Measurements from ENCODE around the gene PLAU.
"Not testable (repeated sequence)": the region's sequence is repeated elsewhere in the genome, so short reads cannot be mapped to it uniquely, and the experiment has no call there.

PLAU gene

DNA sequence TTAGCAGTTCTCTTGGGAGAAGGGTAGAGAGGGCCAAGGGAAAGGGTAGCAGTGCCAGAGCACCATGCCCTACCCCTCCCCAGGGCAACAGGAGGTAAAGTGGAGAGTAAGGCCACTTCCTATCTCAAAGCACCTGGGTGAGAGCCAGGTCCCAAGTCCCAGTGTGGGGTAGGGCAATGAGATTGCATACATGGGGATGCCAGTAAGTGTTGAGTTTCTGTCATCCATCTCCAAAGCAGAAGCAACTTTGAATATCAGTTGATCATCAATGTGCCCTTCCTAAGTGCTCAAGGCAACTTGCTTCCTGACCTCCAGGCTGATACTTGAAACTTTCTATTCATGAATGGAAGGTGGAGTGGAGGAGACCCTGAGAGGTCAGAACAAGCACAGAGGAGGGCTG, 34.4 kb upstream of the PLAU start:
- no peak for DNase-seq (ENCODE audit: extremely low read depth in 1 of 2, low read depth in 1 of 2)

DNA sequence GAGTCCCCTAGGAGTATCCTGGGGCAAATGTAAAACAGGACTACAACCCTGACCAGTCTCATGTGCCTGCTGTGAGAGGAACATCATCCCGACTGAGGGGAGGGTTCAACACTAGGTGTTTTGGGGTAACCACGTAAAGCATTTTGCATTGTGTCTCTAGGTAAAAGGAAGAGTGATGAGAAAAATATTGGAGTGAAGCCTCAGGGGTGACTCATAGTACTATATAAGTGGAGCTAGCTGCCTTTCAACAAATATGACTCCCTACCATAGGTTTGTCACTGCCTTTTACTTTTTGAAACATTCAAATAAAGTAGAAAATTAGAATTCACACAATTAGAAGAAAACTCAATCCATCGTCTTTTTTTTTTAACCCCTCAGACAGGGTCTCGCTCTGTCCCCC, 34.0 kb upstream of the PLAU start:
- no peak for DNase-seq (ENCODE audit: extremely low read depth in 1 of 2, low read depth in 1 of 2)

DNA sequence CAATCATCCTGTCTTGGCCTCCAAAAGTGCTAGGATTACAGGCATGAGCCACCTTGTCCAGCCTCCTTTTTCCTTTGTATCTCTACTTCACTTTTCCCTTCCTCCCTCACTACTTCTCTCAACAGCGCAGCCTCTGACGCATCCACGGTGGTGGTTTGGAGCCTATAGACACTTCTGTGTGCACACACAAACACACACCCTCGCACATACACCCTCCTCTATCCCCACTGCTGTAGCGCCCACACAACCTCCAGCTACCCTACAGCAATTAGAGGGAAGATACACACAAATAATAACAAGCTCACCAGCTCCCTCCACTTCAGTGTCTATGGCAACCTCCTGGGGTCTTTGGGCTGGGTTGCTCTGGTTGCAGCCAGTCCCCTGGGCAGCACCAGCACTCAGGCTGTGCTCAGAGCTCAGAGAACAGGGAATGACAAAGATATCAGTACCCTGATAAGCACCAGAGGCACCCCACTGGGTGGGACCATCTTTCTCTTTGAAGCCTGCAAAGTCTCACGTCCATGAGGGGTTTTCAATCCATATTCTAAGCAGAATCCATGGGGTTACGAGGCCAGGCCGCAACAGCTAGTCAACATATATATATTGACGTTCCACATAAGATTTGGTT, 33.3 kb upstream of the PLAU start:
- DNase-seq (ENCODE audit: extremely low read depth in 1 of 2, low read depth in 1 of 2): no peak

DNA sequence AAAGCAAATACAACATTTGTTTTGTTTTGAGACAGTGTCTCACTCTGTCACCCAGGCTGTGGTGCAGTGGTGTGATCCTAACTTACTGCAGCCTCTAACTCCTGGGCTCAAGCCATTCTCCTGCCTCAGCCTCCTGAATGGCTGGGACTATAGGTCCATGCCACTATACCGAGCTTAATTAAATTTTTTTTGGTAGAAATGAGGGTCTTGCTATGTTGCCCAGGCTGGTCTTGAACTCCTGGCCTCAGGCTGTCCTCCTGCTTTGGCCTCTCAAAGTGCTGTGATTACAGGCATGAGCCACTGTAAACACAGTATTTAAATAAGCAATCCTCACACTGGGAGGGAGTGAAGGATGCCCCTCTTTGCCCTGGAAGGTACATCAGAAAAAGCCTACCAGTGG, 32.6 kb upstream of the PLAU start:
- DNase-seq (ENCODE audit: extremely low read depth in 1 of 2, low read depth in 1 of 2): no peak

- peak; percentile 88 to 90 for DNase-seq (ENCODE audit: extremely low read depth in 1 of 2, low read depth in 1 of 2)
Observed at GRCh38 chr10:73879296-73880173, 31.4 kb upstream of the PLAU start.

DNA sequence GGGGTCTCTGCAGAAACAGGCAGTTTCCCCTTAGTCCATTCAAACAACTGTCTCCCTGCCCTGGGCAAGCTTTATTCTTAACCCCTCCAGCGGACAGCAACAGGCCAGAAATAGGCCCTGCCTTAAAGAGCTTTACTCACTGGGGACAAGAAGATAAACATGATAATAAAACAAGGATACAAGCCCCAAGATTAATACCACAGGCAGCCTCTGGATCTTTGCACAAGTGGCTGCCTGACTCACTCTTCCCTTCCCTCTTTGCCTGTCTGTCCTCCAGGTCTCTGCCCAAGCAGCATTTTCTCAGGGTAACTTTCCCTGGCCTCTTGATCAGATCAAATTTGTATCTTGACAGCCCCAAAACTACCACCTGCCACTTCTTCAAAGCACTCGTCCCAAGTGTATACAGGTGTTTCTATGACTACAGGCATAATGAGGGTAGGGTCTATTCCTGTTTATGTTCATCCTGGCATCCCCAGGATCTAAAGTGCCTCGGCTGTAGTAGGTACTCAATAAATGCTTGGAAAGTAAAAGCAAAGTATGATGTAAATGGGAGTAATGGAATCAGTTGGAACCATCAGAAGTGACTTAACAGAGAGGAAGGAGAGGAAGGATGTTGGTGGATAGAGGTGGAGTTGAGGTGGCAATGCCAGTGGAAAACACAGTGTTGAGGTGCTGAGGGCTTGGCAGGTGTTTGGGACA, 29.6 kb upstream of the PLAU start:
- no peak for DNase-seq (ENCODE audit: extremely low read depth in 1 of 2, low read depth in 1 of 2)

DNA sequence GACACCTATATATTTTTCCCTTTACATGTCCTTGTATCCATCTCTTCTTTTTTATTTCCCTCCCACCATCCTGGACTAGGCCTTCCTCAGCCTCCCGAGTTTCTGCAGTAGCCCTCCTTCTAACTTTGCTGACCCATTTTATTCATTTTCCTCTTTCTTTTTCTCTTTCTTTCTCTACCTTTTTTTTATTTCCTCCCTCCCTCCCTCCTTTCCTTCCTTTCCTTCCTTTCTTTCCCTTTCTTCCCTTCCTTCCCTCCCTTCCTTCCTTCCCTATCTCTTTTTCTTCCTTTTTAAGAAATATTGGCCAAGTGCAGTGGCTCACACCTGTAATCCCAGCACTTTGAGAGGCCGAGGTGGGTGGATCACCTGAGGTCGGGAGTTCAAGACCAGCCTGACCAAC, 26.9 kb upstream of the PLAU start:
- no peak for DNase-seq (ENCODE audit: extremely low read depth in 1 of 2, low read depth in 1 of 2)

- peak; percentile 25 to 31 for DNase-seq (ENCODE audit: extremely low read depth in 1 of 2, low read depth in 1 of 2)
Observed at GRCh38 chr10:73886085-73886529, 24.8 kb upstream of the PLAU start.

DNA sequence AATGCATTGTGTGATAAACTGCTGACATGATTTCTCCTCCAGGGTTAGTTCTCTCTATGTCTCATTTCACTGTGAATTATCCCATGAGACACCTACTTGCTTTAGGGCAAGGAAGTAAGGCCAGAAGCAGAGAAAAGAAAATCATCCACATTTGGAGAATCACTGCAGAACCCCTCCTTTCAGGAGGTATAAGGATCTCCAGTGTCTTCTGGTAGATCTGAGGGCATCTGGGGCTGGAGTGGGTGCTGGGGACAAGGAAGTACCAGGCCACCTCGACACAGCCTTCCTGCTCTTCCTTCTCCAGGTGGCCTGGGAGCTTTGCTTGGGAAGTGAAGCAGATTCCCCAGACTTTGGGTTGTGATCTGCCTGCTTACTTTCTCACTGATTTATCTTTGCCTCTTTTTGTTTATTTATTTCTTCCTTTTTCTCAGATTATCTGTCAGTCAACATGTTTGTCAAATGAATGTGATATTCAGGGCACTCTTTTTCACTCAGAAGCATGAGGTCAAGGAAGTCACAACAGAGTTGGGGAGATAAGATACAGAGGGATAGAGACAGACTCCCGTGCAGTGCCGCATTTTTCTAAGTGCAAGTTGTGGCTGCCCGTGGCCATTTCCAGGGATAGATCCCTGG, 24.2 kb upstream of the PLAU start:
- no peak for DNase-seq (ENCODE audit: extremely low read depth in 1 of 2, low read depth in 1 of 2)

GRCh38 chr10:73887294-73888039, 23.5 kb upstream of the PLAU start:
- DNase-seq (ENCODE audit: extremely low read depth in 1 of 2, low read depth in 1 of 2): no peak

DNA sequence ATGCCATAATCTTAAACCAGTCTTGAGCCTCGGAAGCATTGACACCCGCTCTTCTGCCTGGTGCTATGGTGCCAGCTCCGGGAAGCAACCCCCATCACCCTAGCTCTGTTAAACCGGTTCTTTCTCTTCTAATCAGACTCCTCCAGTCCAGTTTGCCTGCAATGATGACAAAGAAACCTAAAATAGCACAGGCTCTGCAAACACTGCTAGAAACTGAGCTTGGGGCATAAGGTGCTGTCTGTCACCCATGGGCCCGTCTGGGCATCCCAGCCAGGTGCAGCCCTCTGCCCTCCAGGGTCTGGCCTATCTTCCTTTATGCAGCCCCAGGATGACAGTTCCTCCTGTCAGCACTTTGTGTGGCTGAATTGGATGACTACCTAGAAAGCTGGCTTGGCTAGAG, 22.4 kb upstream of the PLAU start:
- no peak for DNase-seq (ENCODE audit: extremely low read depth in 1 of 2, low read depth in 1 of 2)

DNA sequence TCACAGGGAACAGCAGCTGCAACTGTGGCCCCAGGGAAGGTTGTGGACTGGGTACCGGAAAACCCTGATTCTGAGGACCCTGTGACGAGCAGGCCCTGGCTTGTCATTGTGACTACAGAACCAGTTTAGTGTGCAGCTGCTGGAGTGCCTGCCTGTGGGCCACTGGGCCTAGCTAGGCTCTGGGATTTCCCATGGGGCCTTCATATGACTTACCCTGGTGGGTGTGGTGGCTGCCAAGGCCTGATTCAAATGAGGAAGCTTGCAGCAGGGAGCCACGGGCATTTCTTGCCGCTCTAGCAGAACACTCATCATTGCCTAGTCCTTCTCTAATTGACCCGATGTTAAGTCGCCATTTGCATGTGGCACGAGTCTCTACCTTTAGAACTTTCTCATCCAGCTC, 21.9 kb upstream of the PLAU start:
- no peak for DNase-seq (ENCODE audit: extremely low read depth in 1 of 2, low read depth in 1 of 2)

DNA sequence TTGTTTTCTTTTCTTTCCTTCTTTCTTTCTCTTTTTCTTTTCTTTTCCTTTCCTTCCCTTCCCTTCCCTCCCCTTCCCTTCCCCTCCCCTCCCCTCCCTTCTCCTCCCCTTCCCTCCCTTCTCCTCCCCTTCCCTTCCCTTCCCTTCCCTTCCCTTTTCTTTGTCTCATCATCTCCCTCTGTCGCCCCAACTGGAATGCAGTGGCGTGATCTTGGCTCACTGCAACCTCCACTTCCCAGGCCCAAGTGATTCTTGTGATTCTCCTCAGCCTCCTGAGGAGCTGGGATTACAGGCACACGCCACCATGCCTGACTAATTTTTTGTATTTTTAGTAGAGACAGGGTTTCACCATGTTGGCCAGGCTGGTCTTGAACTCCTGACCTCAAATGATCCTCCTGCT, 21.5 kb upstream of the PLAU start:
- not testable (repeated sequence) for DNase-seq (ENCODE audit: extremely low read depth in 1 of 2, low read depth in 1 of 2)

DNA sequence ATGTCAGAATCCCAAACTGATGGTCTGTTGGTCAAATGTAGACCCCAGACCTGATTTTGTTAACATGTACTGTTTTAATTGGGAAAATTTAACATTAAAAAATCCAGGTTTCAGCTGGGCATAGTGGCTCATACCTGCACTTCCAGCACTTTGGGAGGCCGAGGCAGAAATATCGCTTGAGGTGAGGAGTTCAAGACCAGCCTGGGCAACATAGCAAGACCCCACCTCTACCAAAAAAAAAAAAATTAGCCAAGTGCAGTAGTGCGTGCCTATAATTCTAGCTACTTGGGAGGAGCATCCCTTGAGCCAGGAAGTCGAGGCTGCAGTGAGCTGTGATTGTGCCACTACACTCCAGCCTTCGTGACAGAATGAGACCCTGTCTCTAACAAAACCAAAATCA, 20.7 kb upstream of the PLAU start:
- DNase-seq (ENCODE audit: extremely low read depth in 1 of 2, low read depth in 1 of 2): no peak

DNA sequence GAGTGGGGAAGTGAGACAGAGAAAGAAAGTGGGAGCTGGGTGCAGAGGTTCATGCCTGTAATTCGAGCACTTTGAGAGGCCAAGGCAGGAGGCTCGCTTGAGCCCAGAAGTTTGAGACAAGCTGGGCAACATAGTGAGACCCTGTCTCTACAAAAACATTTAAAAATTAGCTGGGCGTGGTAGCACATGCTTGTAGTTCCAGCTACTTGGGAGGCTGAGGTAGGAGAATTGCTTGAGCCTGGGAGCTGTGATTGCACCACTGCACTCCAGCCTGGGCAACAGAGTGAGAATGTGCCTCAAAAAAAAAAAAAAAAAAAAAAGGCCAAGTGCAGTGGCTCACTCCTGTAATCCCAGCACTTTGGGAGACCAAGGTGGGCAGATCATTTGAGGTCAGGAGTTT, 20.1 kb upstream of the PLAU start:
- not testable (repeated sequence) for DNase-seq (ENCODE audit: extremely low read depth in 1 of 2, low read depth in 1 of 2)

GRCh38 chr10:73891540-73891939, 19.4 kb upstream of the PLAU start:
- no peak for DNase-seq (ENCODE audit: extremely low read depth in 1 of 2, low read depth in 1 of 2)

DNA sequence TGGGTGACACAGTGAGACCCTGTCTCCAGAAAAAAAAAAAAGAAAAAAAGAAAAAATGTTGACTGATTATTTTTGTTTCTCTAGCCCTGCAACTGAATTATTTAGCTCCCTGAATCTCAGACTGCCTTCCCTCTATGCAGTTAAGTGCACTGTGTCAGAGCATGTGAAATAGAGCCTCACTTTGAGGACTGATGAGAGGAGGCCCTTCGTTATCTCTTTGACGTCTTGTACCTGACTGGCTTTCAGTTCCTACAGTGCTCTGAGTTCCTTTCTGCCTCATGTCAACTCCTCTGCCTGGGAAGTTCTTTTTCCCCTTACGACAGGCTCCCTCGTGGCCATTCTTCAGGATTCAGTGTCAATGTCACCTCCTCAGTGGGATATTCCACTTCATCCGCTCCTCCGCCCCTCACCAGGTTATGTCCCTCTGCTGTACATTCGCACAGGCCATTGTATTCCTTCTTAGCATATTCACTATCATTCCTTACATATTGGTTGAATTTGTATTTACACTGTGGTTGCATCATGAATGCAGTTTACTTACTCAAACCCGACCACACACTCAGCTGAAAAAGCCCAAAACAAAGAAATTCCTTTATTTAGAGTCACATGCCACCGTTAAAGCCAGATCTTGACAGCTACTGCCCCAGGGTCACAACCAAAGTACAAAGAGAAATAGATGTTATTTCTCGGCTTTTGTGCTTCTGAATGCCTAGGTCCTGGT, 18.5 kb upstream of the PLAU start:
- no peak for DNase-seq (ENCODE audit: extremely low read depth in 1 of 2, low read depth in 1 of 2)

- DNase-seq (ENCODE audit: extremely low read depth in 1 of 2, low read depth in 1 of 2): no peak
Observed at GRCh38 chr10:73893426-73893825, 17.5 kb upstream of the PLAU start.

GRCh38 chr10:73894245-73894971, 16.5 kb upstream of the PLAU start:
- no peak for DNase-seq (ENCODE audit: extremely low read depth in 1 of 2, low read depth in 1 of 2)
